H9 (cell line): ENCODE data around the gene GNAI2. TPM values are rescaled to one million over a fixed set of nuclear protein-coding genes. Genes with fewer than 3 reads are reported as not detected.
A peak's percentile ranks its signal among the peaks of the same experiment; 100 is the strongest.

Source experiments
- DNase-seq: peaks from one replicate; pipeline ENCODE4 v3.0.0-alpha.2; 2017
- H2AFZ ChIP-seq: one replicate; pipeline ENCODE4 v1.6.1; 2013; ENCODE audit warnings: mild to moderate bottlenecking, low read length, control low read depth, moderate library complexity
- H2AK5ac ChIP-seq: 2 replicates; pipeline ENCODE4 v1.6.1; 2013; ENCODE audit warnings: low read length, control low read depth, mixed read lengths; ENCODE audit not compliant: insufficient read length
- H2BK120ac ChIP-seq: one replicate; pipeline ENCODE4 v1.6.1; 2013; ENCODE audit warnings: low read depth, mild to moderate bottlenecking, low read length, control low read depth, inconsistent platforms; ENCODE audit not compliant: poor library complexity, severe bottlenecking
- H2BK12ac ChIP-seq: 2 replicates; pipeline ENCODE4 v1.6.1; 2013; ENCODE audit warnings: low read length, control low read depth, mixed read lengths, low read depth; ENCODE audit not compliant: insufficient read length
- H2BK15ac ChIP-seq: 2 replicates; pipeline ENCODE4 v1.6.1; 2013; ENCODE audit warnings: low read depth, low read length, control low read depth
- H2BK20ac ChIP-seq: one replicate; pipeline ENCODE4 v1.6.1; 2013; ENCODE audit warnings: low read depth, mild to moderate bottlenecking, low read length, control low read depth, inconsistent platforms; ENCODE audit not compliant: poor library complexity, severe bottlenecking
- H2BK5ac ChIP-seq: 2 replicates; pipeline ENCODE4 v1.6.1; 2013; ENCODE audit warnings: low read length, control low read depth, mixed read lengths; ENCODE audit not compliant: insufficient read length
- H3K14ac ChIP-seq: 2 replicates; pipeline ENCODE4 v1.6.1; 2013; ENCODE audit warnings: low read length, control low read depth; ENCODE audit not compliant: insufficient read depth
- H3K18ac ChIP-seq: 2 replicates; pipeline ENCODE4 v1.6.1; 2013; ENCODE audit warnings: low read depth, mild to moderate bottlenecking, mixed read lengths, low read length, control low read depth; ENCODE audit not compliant: insufficient read length
- H3K23ac ChIP-seq: 2 replicates; pipeline ENCODE4 v1.6.1; 2013; ENCODE audit warnings: low read length, control low read depth, mixed read lengths, low read depth; ENCODE audit not compliant: insufficient read length
- H3K23me2 ChIP-seq: 2 replicates; pipeline ENCODE4 v1.6.1; 2013; ENCODE audit warnings: low read depth, mild to moderate bottlenecking, mixed read lengths, low read length, control low read depth; ENCODE audit not compliant: insufficient read length, poor library complexity, severe bottlenecking
- H3K27ac ChIP-seq: 2 replicates; pipeline ENCODE4 v1.5.1; 2013; ENCODE audit warnings: low read length, control low read depth, mixed read lengths, low read depth; ENCODE audit not compliant: insufficient read length
- H3K27me3 ChIP-seq: 2 replicates; pipeline ENCODE4 v1.6.1; 2013; ENCODE audit warnings: low read length, control low read depth, inconsistent platforms; ENCODE audit not compliant: insufficient read depth
- H3K4ac ChIP-seq: 2 replicates; pipeline ENCODE4 v1.6.1; 2013; ENCODE audit warnings: low read depth, mild to moderate bottlenecking, control low read depth, inconsistent platforms, low read length, moderate library complexity
- H3K4me1 ChIP-seq: 2 replicates; pipeline ENCODE4 v1.6.1; 2013; ENCODE audit warnings: low read length, control low read depth, inconsistent platforms; ENCODE audit not compliant: insufficient read depth
- H3K4me2 ChIP-seq: 2 replicates; pipeline ENCODE4 v1.6.1; 2013; ENCODE audit warnings: low read length, control low read depth, mixed read lengths; ENCODE audit not compliant: insufficient read length, insufficient read depth
- H3K56ac ChIP-seq: 2 replicates; pipeline ENCODE4 v1.6.1; 2013; ENCODE audit warnings: low read depth, mild to moderate bottlenecking, mixed read lengths, low read length, control low read depth; ENCODE audit not compliant: insufficient read length
- H3K79me1 ChIP-seq: 2 replicates; pipeline ENCODE4 v1.6.1; 2013; ENCODE audit warnings: low read depth, mild to moderate bottlenecking, moderate library complexity, low read length, control low read depth, inconsistent platforms; ENCODE audit not compliant: insufficient read depth, poor library complexity, severe bottlenecking
- H3K79me2 ChIP-seq: 2 replicates; pipeline ENCODE4 v1.6.1; 2013; ENCODE audit warnings: low read length, control low read depth, inconsistent platforms; ENCODE audit not compliant: insufficient read depth
- H3K9ac ChIP-seq: 2 replicates; pipeline ENCODE4 v1.6.1; 2013; ENCODE audit warnings: low read length, control low read depth, mixed read lengths; ENCODE audit not compliant: insufficient read length; ENCODE audit errors: extremely low read depth
- H3K9me3 ChIP-seq: one replicate; pipeline ENCODE4 v1.6.1; 2013; ENCODE audit warnings: low read depth, low read length, inconsistent platforms; ENCODE audit not compliant: control insufficient read depth
- H3T11ph ChIP-seq: one replicate; pipeline ENCODE4 v1.6.1; 2013; ENCODE audit warnings: mild to moderate bottlenecking, low read length, control low read depth, inconsistent platforms
- H4K20me1 ChIP-seq: one replicate; pipeline ENCODE4 v1.6.1; 2013; ENCODE audit not compliant: control insufficient read depth, insufficient read length, insufficient read depth
- H4K5ac ChIP-seq: 2 replicates; pipeline ENCODE4 v1.6.1; 2013; ENCODE audit warnings: low read depth, mild to moderate bottlenecking, mixed read lengths, low read length, control low read depth; ENCODE audit not compliant: insufficient read length
- H4K8ac ChIP-seq: replicated peaks from 2 replicates; pipeline ENCODE4 v1.6.1; 2013; ENCODE audit warnings: low read length, control low read depth, mixed read lengths, low read depth; ENCODE audit not compliant: insufficient read length
- H4K91ac ChIP-seq: 2 replicates; pipeline ENCODE4 v1.6.1; 2013; ENCODE audit warnings: low read depth, mild to moderate bottlenecking, moderate library complexity, mixed read lengths, low read length, control low read depth; ENCODE audit not compliant: insufficient read length
- H3K27ac Mint-ChIP-seq, 3 experiments: 2 replicates in 2 of 3; 3 replicates in 1 of 3; pipeline ENCODE4 v1.8.0; 2020 to 2021; ENCODE audit warnings: mixed read lengths in 3 of 3, mild to moderate bottlenecking in 1 of 3, moderate library complexity in 1 of 3
- H3K27me3 Mint-ChIP-seq: 2 replicates; pipeline ENCODE4 v1.8.0; 2021; ENCODE audit warnings: low read depth, mild to moderate bottlenecking, moderate library complexity, mixed read lengths
- H3K36me3 Mint-ChIP-seq, 3 experiments: 2 replicates in 2 of 3; 3 replicates in 1 of 3; pipeline ENCODE4 v1.8.0; 2020 to 2021; ENCODE audit warnings: low read depth in 3 of 3, mixed read lengths in 3 of 3; ENCODE audit not compliant: insufficient read depth in 1 of 3
- H3K4me1 Mint-ChIP-seq, 2 experiments: 2 replicates each; pipeline ENCODE4 v1.8.0; 2020; ENCODE audit warnings: mixed read lengths in 2 of 2
- H3K4me3 Mint-ChIP-seq, 2 experiments: 2 replicates in 1 of 2; 3 replicates in 1 of 2; pipeline ENCODE4 v1.8.0; 2020 to 2021; ENCODE audit warnings: mild to moderate bottlenecking in 2 of 2, mixed read lengths in 2 of 2, moderate library complexity in 1 of 2
- H3K9me3 Mint-ChIP-seq, 2 experiments: 2 replicates in 1 of 2; 3 replicates in 1 of 2; pipeline ENCODE4 v1.8.0; 2020; ENCODE audit warnings: mild to moderate bottlenecking in 2 of 2, mixed read lengths in 2 of 2, moderate library complexity in 1 of 2
- WGBS: extraction: QIAGEN DNeasy Blood & Tissue Kit; methylation state at CpG from one replicate; pipeline ENCODE4 v1.1.7; 2013; ENCODE audit warnings: missing lambda C conversion rate, low lambda C conversion rate, mixed read lengths; ENCODE audit not compliant: insufficient read length; ENCODE audit errors: extremely low coverage; 5-methylcytosine and 5-hydroxymethylcytosine counted together
- total RNA-seq: library from RNA; stranded (reverse); gene quantifications from 2 replicates; pipeline ENCODE4 v1.2.1, GENCODE V29; 2021
- TF ChIP-seq, protein P1 (sequence below): fragments of 200-600 bp; sonication (generic); conservative IDR thresholded peaks from 3 replicates; pipeline ENCODE4 v1.8.0; 2021; ENCODE audit warnings: antibody characterized with exemption, mild to moderate bottlenecking

GNAI2 gene
- total RNA-seq, 1 experiment from 2014 or later = 218 TPM

DNA sequence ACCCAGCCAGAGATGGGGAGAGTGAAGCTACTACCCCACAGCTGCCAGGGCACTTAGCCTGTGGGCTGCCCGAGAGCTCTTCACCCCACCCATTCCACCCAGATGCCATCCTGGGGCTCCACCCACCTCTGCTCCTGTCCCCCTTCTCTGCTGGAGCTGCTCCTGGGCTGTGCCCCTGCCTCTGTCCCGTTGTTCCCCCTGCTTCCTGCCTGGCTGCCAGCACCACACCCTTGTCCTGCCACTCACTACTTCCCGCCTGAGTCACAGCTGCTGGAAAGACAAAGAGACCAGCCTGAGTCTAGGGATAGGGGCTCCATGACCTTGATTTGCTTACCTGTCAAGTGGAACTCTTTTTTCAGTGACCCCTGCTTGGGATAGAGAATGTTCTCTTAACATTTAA is 12.4 kb downstream of the GNAI2 start:
- Histone ChIP-seq H3K79me2 (peaks cover 17% of the 10 kb centered on the region; the same call in 1 of the 2 replicates), H4K91ac (no peak overlapping the region), H3K4me2 (no peak overlapping the region), H3K14ac (no peak overlapping the region), H3K27me3 (no peaks in the 10 kb centered on the region), H2BK120ac (no peak overlapping the region), H4K8ac (no peak overlapping the region), H3K23me2 (no peaks in the 10 kb centered on the region), H2BK12ac (no peak overlapping the region), H3K4ac (no peak overlapping the region), H2AK5ac (no peak overlapping the region), H4K20me1 (peaks cover 3% of the 10 kb centered on the region), H3K27ac (no peak overlapping the region), H3T11ph (no peak overlapping the region), H3K79me1 (peaks cover 11% of the 10 kb centered on the region), H3K9me3 (no peaks in the 10 kb centered on the region), H3K4me1 (no peaks in the 10 kb centered on the region), H2AFZ (no peak overlapping the region), H4K5ac (no peak overlapping the region), H3K9ac (no peak overlapping the region), H2BK20ac (no peak overlapping the region), H3K56ac (no peak overlapping the region), H2BK5ac (no peak overlapping the region), H3K18ac (no peak overlapping the region), H3K23ac (no peak overlapping the region), H2BK15ac (no peak overlapping the region)
- DNase-seq = no peak
- WGBS = no CpG with 5 or more reads among the region's 3 CpGs
- H3K27ac Mint-ChIP-seq = peak overlapping the region; percentile 48 to 92 (median 76); a peak in 5 of 7 replicates
- peaks cover 7 to 42% (median 34%) of the 10 kb centered on the region in 3 experiments for H3K36me3 Mint-ChIP-seq
- H3K4me3 Mint-ChIP-seq = no peak overlapping the region
- TF ChIP-seq, protein P1, sequence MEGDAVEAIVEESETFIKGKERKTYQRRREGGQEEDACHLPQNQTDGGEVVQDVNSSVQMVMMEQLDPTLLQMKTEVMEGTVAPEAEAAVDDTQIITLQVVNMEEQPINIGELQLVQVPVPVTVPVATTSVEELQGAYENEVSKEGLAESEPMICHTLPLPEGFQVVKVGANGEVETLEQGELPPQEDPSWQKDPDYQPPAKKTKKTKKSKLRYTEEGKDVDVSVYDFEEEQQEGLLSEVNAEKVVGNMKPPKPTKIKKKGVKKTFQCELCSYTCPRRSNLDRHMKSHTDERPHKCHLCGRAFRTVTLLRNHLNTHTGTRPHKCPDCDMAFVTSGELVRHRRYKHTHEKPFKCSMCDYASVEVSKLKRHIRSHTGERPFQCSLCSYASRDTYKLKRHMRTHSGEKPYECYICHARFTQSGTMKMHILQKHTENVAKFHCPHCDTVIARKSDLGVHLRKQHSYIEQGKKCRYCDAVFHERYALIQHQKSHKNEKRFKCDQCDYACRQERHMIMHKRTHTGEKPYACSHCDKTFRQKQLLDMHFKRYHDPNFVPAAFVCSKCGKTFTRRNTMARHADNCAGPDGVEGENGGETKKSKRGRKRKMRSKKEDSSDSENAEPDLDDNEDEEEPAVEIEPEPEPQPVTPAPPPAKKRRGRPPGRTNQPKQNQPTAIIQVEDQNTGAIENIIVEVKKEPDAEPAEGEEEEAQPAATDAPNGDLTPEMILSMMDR = no peak
- H3K9me3 Mint-ChIP-seq = no peaks in the 10 kb centered on the region
- H3K27me3 Mint-ChIP-seq = no peaks in the 10 kb centered on the region
- H3K4me1 Mint-ChIP-seq = peaks cover 37 to 44% of the 10 kb centered on the region in 2 experiments
